DMS 273 treated with DMSO at 0.1 percent for 48 hours (cell line): Measurements from ENCODE around the gene CRACDL.

ENCODE experiments used
- DNase-seq: peaks from one replicate; lab custom pipeline; 2025; lab: John Stamatoyannopoulos, UW

The CRACDL gene

GRCh38 chr2:98857001-98857400 is 79.0 kb downstream of the CRACDL start:
- no peak for DNase-seq

GRCh38 chr2:98854682-98855081 is 81.3 kb downstream of the CRACDL start:
- no peak for DNase-seq

DNA sequence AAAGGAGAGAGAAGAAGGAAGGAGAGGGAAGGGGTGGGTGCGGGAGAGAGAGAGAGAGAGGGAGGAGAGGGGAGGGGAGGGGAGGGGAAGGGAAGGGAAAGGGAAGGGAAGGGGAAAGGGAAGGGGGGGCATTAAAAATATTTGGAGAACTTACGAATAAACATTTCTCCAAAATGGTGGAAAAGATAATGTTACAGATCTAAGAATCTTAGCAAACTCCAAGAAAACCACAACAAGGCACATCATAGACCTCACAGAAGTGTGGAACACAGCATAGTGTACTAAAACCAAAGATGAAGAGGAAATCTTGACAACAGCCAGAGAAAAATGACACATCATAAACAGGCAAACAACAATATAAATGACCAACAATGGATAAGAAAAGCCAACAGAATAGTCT is 83.1 kb downstream of the CRACDL start:
- no peak for DNase-seq

DNA sequence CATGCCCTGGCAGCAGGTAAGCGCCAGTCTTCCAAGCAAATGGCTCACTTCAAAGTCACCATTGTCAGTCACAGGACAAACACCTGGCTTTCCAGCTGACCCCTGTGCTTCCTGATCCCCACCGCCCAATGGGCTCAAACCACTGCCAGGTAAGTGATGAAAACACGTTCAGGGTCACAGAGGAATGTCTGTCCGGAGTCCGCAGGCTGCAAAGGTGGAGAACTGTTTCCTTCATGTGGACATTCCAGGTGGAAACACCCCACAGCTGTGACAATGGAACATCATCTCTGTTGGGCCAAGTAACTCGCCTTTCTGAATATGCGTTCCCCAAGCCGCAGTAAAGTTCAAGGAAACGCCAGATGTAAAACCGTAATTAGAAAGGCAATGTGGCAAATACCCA is 86.0 kb downstream of the CRACDL start:
- DNase-seq = no peak

- DNase-seq = no peak
These were observed 86.9 kb downstream of the CRACDL start for GRCh38 chr2:98849113-98849512.

DNA sequence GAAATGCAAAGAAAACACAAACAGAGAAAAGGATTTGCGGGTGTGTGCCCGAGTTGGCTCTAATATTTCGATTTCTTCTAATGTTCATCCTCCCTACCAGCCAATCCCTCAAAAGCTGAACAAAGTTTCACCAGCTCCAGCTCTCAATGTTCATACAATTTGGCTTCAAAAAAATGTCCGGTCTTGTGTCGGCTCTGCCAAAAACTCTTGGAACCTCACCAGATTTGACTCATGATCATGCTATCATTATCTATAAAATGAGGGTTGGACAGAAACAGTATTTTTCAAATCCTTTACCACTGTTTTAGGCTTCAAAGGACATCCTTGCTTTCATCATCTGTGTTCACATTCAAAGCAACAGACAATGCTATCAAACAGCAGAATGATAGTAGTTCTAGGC is 88.2 kb downstream of the CRACDL start:
- DNase-seq = no peak

GRCh38 chr2:98846041-98846440 is 90.0 kb downstream of the CRACDL start:
- DNase-seq = no peak

GRCh38 chr2:98842136-98842535 is 93.9 kb downstream of the CRACDL start:
- no peak for DNase-seq

DNA sequence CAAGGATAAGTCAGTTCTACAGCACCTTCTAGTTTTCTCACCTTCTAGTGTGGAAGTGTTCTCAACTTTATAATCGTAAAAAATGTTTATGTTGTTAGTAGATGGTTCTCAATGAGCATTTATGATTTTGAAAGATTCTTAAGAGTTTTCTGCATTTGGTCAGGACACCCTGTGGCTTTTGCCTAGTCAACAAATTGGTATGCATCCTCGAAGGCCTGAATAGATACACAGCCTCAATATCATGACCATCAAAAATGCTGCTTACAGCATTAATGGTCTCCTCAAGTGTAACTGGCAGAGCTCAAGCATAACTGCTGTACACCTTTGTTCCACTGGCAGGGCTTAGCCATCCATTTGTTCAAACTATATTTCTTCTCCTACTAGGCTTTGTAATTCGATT is 96.7 kb downstream of the CRACDL start:
- no peak for DNase-seq

DNA sequence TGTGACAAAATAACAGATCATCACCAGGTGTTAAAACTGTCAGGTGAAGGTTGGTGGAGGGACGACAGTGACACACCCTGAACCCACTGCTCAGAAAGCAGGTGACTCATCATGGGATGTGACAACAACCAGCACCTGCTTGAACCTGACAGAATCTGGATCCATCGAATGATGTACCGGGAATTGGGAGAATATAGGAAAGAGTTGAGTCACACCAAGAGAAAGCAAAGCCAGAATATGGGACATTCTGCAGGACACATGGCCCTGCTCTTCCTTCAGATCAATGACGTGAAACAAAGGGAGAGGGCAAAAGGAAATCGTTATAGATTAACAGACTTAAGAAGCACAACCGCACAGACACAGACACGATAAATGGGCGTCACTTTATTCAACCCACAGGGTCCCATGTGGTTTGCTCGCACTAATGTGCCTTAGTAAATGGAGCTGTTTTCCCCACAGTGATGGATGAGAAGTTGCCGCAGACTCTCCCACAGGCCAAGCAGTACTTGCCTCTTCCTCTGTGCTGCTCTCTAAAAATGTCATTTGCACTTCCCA is 100.1 kb downstream of the CRACDL start:
- no peak for DNase-seq

- no peak for DNase-seq
These were observed 102.1 kb downstream of the CRACDL start for GRCh38 chr2:98833917-98834263.

- DNase-seq = no peak
These were observed 102.7 kb downstream of the CRACDL start for GRCh38 chr2:98833172-98833916.

GRCh38 chr2:98832172-98832571 is 103.9 kb downstream of the CRACDL start:
- DNase-seq = no peak

GRCh38 chr2:98830571-98831145 is 105.4 kb downstream of the CRACDL start:
- DNase-seq = no peak

GRCh38 chr2:98829581-98830270 is 106.3 kb downstream of the CRACDL start:
- DNase-seq = no peak

DNA sequence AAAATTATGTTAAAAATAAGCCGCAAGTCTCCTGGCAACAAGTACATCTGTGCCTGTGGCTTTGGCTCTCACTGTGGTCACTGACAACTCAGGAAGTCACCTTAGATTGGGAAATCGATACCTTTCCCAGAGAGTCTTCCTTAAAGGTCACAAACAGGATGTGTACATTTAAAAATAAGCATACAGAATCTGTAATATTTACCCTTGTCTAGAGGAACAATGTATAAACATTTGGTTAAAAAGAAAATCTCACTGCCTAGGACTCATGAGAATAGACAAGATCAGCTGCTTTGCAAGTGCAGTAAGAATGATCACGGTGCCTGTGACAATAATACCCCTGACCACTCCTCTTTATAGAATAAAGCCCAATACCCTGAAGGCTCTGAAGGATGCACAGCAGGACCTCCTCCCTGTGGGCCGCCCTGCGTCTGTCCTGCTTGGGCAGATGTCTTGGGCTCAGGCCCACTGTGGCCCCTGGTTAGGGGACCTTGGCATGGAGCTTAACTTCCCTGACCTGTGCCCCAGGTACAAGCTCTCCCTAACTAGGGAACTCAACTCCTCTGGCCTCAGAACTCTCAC is 107.1 kb downstream of the CRACDL start:
- DNase-seq = no peak

DNA sequence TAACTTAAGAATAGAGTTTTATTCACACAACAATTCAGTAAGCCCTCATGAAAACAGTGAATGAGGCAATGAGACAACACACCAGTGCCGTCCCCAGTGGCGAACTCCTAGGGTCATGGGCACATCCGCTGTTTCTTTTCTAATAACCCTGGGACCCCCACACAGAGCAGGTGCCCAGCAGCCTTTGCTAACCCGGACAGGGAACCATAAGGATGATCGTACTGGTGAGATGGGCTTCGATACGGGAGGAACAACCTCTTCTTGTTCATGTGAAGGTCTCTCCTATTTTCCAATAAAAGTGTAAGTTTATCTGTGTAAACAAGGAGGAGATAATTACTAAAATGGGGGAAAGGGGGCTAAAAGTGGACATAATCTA is 107.7 kb downstream of the CRACDL start:
- DNase-seq = no peak

DNA sequence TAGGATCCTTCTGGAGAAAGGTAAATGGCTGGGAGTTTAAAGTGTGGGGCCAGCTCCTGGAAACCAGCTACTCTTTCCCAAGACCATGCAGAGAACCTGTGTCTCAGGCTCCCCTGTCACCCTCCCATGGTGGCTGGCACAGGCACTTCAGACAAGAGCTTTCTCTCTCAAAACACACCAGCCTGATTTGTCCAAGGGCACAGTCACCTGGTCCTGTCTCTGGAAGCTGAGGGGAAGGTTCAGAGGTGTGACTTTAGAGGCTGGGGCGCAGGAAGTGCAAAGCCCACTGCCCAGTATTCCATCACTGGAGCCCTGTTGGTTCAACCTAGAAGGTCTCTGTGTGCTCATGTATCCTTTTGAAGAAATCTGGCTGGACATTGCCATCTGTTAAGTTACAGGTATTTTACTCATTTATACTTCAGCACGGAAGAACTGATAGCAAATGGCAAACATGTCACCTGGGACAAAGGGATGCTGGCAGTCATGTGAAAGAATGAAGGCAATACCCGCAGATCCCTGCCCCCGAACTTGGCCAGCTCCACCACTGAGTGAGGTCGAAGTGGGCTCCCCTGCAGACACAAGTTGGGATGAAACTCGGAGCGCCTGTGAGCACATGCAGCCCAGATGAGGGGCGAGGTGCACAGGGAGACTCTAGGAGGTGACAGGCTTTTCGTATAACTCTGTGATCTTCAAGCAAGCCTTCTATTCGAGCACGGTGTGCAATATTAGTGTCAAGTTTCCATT is 108.2 kb downstream of the CRACDL start:
- no peak for DNase-seq

GRCh38 chr2:98826856-98827255 is 109.2 kb downstream of the CRACDL start:
- no peak for DNase-seq

DNA sequence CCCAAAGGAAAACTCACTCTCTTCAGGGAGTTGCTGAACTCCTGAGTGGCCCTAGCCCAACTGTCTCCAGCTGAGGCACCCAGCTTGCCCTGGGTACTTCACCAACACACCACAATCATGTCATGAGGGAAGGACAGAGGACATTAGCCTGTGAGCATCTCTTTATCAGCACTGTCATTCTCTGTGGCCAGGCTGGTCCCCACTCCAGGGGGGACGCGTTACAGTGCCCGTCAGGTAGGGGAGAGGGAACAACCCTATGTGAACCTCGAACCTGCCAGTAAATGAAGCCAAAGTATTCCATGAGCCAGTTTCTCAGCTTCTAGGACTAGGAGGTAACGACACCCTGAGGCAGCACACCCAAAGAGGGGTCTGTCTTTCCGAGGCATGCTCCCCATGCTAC is 110.2 kb downstream of the CRACDL start:
- no peak for DNase-seq

- no peak for DNase-seq
These were observed 110.6 kb downstream of the CRACDL start for GRCh38 chr2:98825404-98825803.

DNA sequence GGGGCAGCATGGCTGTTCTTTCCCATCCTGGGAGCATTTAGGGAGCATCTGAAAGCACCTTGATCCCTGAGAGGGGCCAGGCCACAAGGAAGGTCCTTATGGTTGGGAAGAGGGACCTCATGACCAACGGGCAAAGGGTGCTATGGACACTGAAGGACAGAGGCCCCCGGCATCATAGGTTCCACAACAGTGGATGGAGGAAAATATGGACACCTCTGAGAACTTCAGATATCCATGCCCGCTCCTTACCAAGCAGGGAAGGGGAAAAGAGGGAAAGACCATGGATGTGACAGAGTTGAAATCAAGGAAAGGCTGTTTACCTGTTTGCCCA is 111.0 kb downstream of the CRACDL start:
- no peak for DNase-seq
